Ecto neural progenitor cell (in vitro differentiated cells): Measurements from ENCODE around the gene SNX20.

ENCODE experiments used
- DNase-seq: peaks from one replicate; pipeline ENCODE4 v3.0.0-alpha.2; 2018; ENCODE audit warnings: low spot score

SNX20 gene

DNA sequence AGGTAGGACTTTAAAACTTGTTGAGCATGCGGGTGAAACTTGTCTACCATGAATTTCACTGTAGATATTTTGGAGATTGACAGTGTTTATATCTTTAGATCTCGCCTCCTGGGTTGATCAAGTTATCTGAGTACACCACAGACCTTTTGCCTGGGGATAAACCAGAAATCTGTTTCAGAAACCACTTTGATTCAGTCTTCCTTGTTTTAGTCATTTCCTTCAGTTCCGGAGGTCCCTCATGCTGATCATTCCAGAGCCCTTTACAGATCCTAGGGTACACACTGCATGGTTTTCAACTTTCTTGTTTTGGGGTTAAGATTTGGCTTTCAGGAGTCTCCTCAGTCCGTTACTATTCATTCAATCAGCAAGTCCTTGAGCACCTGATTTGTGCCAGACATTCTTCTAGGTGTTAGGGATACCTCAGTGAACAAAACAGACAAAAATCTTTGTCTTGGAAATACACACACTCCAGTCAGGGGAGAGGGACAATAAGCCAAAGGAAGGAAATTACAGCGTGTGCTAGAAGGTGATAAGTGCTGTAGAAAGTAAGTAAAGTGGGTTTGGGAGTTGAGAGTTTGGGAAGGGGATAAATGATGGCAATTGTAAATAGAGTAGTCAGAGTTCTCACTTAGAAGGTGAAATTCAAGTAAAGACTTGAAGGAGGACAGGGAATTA lies 24.5 kb upstream of the SNX20 start:
- DNase-seq, result no peak

DNA sequence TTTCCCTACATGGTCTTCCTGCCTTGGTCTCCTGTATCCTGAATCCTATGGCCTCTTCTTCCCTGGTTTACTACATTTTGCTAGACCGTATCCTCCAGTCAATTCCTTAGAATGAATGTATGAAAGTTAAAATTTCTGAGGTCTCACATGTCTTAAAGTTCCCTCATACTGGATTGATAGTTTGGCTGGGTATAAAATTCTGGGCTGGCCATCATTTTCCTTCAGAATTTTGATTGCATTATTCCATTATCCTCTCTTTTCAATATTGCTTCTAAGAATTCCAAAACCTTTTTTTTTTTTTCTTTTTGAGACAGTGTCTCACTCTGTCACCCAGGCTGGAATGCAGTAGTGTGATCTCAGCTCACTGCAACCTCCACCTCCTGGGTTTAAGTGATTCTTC lies 23.1 kb upstream of the SNX20 start:
- no peak for DNase-seq

DNA sequence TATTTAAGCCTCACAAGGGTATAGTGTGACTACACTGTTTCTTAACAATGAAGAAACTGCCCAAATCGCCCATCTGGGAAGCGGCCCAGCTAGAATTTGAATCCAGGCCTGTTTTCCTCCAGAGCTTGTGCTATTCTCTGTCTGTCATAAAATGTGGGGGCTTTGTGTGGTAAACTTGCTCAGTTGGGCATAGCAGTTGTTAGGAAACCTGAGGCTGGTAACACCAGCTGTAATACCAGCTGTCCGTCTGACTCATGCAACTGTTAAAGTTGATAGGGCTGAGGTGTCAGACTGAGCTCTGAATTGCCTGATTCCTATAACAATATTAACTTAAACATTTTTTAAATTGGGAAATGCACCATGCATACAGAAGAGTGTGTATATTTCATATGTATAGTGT lies 21.6 kb upstream of the SNX20 start:
- no peak for DNase-seq

DNA sequence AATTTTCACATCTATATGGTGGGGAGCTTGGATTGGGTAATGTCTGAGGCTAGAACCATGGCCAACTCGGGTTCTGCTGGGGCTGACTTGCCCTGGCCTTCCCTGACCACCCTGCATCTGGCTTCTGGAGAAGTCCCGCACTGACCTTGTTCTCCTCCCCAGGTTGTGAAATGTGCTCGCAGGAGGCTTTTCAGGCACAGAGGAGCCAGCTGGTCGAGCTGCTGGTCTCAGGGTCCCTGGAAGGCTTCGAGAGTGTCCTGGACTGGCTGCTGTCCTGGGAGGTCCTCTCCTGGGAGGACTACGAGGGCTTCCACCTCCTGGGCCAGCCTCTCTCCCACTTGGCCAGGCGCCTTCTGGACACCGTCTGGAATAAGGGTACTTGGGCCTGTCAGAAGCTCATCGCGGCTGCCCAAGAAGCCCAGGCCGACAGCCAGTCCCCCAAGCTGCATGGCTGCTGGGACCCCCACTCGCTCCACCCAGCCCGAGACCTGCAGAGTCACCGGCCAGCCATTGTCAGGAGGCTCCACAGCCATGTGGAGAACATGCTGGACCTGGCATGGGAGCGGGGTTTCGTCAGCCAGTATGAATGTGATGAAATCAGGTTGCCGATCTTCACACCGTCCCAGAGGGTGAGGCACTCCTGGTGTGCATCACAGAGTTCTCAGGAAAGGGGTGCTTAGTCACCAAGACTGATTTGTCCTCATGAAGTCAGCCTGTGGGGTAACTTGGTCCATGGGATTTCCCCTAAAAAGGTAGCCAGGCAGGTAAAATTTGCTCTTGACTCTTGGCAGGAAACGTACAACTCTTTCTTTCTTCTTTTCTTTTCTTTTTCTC lies 18.4 kb upstream of the SNX20 start:
- DNase-seq, result no peak

DNA sequence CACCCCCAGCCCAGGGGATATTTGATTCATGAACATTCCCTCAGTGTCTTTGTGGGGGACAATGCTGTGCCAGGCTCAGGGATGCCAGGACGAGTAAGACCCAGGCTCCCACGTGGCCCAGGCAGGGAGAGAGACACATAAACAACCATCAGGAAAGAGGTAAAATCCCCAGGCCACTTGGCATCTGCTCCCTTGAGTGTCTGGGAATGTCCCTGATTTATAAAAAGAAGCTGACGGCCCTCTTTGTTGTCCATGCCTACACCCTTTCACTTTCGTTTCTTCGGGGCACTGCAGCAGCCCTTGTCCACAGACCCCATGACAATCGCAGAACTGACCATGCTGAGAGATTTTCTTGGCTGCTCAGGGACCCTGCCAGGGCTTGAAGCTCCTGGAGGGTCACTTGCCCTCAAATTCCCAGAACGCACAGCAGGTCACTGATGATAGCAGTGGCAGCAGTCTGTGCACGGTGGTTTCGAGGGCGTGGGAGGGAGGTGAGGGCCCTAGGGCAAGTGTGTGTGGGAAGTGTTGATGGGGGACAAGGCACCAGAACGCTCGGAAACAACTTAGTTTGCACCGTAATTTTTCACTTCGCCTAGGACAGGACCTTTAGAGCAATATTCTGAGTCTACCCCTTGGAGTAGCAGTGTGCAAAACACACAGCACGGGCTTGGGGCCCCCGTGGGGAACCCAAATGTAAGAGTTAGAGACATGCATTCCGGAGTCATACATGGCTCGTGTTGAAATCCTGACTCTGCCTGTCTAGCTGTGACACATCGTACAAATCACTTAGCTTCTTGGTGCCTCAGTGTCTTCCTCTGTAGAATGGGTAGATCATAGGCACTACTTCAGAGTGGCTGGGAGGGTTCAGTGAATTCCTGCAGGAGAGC lies 17.0 kb upstream of the SNX20 start:
- no peak for DNase-seq

DNA sequence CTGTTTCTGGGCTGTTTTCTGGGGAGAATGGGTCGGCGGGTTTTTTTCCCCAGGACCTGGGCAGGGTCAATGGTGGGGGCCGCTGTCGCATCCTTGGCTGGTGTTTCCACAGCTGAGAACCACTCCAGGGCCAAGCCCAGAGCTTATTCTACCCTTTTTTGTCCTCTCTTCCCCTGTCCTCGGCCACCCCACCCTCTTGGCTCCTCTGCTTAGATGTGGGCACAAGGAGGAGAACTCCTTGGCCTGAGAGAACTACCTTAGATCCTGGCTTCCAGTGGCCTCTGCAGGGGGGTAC lies 16.3 kb upstream of the SNX20 start:
- DNase-seq, result no peak

DNA sequence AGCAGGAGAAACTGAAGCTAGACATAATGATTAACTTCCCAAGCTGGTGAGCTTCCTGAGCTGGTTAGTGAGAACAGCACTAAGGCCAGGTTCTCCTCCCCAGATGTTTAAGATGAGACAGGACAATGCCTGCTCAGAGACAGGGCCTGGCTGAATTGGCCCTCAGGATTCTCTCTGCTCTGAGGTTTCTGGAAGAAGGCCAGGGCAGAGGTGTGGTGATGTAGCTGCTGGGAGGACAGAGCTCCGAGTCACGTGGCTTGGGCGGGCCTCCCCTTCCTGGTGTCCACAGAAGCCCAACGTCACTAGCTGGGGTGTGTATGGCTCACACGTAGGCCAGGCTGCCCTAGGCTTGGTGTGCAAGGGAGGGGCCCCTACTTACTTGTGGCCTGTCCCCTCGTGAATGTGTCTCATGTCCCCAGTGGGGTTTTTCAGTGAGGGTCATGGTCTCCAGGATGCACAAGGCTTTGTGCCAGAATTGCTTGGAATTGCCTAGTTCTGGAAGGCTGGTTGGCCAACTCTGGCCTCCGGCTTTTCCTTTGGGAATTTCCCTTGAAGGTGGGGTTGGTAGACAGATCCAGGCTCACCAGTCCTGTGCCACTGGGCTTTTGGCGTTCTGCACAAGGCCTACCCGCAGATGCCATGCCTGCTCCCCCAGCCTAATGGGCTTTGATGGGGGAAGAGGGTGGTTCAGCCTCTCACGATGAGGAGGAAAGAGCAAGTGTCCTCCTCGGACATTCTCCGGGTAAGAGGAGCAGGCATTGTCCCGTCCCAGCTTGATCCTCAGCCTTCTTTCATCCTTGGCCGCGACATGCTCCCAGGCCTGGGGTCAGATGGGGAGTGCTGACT lies 15.7 kb upstream of the SNX20 start:
- no peak for DNase-seq

DNA sequence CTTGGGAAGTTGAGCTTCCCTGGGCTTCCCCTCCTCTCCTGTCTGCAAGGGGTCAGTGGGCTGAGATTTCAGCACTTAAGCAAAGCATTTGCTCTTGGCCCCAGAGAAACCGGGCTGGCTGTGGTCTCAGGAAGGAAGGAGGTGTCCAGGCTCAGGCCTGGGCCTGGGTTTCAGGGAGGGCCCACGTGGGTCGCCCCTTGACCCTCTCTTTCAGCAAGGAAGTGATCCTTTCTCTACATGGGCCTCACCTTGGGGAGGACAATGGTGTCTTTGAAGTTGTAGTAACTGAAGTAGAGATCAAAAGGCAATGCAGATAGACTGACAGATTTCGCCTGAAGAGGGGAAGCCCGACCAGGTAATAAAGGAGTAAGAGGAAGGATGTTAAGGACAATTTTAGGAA lies 15.0 kb upstream of the SNX20 start:
- DNase-seq, result no peak

DNA sequence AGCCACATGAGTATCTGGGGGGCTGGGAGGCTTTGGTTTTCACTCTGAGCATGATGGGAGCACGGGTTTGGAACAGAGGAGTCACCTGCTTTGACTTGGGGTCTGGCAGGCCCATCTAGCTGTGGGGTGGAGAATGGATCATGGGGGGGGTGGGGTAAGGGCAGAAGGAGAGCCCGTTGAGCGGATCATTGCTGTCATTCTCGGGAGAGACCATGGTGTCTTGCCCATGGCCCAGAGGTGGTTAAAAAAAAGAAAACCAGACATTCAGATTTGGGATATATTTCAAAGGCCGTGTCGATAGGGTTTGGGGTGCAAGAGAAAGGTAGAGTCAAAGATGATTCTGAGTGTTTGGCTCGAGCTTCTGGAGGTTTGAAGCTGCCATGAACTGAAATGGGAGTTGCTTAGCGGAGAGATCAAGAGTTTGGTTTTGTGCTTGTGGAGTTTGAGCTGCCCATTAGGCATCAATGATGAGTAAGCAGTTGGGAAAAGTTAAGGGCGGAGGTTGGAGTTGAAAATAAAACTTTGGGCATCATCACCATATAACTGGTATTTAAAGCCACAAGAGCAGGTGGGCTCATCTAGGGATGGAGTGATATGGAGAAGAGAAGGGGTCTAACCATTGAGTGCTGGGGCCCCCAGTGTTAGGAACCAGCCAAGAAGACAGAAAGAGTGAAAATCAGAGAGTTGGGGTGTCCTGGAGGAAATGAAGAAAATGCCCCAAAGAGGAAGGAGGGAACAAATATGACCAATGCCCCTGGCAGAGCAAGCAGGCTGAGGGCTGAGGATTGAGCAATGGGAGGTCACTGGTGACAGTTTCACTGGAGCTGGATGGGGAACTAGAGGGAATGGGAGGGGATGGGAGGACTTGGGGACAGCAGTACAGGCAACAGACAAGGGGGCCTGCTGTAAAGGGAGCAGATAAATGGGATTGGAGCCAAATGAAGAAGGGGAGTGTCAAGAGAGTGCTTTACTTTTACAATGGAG lies 14.2 kb upstream of the SNX20 start:
- no peak for DNase-seq

DNA sequence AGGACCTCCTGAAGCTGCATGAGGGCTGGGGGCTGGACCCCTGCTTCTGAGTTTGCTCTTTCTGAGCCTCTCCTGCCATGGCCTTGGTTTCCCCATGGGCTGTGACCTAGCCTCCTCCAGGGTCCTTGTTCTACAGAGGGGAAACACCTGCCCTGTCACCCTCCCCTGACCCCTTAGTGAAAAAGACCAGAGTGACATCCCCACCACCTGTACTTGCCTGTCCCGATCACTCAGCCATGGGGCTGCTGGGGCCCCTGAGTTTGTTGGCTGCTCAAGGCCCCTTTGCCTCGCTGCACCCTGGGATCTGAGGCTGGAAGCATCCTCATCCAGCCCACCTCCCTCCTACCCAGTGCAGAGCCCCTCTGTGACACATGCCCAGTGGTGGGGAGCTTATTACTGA lies 13.1 kb upstream of the SNX20 start:
- DNase-seq, result no peak

DNA sequence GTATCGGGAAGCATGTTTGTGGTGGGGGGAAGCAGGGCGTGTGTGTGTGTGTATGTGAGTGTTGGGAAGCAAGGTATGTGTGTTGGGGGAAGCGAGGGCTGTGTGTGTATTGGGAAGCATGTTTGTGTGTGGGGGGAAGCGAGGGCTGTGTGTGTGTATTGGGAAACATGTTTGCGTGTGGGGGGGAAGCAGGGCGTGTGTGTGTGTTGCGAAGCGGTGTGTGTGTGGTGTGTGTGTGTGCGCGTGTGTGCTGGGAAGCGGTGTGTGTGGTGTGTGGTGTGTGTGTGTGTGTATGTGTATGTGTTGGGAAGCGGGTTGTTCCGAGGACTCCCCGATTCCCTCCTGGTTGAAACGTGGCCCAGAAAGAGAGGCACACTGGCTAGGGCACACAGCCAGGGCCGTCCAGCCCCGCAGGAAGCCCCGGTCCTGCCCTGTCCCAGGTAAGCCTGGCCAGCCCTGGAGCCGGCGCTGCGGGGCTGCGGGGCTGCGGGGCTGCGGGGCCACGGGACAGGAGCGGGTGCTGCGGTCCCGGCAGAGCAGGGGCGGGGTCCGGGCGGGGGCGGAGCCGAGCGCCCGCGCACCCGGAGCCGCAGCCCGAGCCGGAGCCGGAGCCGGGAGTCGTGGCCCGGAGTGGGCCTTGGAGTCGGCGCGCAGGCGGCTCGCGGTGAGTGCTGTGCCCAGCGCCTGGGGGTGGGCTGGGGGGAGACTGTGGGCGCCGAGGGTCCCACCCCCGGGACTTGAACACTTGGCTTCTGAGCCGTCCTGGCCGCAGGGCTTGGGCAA lies 12.1 kb upstream of the SNX20 start, which contains the start of gene NOD2:
NOD2 (plus strand) TSS at position 608 of the 783 bp plus-strand sequence. CDS start 5,890 bp downstream, outside the sequence.
- DNase-seq, result no peak

DNA sequence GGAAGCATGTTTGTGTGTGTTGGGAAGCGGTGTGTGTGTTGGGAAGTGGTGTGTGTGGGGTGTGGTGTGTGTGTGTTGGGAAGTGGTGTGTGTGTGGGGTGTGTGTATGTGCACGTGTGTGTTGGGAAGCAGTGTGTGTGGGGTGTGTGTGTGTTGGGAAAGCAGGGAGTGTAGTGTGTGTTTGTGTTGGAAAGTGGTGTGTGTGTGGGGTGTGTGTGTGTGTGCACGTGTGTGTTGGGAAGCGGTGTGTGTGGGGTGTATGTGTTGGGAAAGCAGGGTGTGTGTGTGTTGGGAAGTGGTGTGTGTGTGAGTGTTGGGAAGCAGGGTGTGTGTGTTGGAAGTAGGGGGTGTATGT lies 11.5 kb upstream of the SNX20 start:
- DNase-seq, result no peak

DNA sequence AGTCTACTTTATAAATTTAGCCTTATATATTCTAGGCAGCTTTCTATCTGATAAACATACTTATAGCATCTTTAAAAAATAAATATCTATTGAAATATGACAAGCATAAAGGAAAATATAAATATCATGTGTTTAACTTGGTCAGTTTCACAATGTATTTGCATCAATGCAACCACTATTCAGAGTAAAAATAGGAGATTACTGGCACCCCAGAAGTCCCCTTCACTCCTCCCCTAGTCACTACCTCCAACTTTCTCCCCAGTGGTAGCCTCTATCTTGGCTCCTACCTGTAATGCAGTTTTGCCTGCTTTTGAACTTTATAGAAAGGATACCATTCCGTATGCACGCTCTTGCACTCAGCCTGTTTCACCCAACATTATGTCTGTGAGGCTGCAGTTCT lies 9.1 kb upstream of the SNX20 start:
- no peak for DNase-seq

DNA sequence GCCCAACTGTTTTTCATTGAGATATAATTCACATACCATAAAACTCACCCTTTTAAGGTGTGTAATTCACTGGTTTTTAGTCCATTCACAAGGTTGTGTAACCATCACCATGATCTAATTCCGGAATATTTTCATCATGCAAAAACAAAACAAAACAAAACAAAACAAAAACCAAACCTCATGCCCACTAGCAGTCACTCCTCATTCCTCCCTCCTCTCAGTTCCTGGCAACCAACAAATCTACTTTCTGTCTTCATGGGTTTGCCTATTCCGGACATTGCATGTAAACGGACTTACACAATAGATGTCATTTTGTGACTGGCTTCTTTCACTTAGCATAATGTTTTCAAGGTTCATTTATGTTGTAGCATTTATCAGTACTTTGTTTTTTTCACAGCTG lies 7.8 kb upstream of the SNX20 start:
- no peak for DNase-seq

DNA sequence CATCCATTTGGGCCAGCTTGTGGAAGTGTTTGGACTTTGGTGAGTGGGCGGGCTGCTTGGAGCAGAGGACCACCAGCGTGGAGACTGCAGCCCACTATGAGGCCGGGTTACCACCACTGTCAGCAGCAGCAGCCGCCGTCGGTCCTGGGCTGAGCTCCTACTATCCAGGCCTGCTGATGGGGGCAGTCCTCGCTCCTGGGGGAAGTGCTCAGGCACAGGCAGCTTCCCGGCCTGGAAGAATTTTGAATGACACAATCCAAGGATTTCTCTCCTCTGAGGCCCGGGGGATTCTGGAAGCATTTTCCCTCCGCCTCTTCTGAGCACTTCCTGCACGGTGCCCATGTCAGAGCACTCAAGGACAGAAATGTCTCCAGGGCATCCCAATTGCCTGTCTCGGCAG lies 7.0 kb upstream of the SNX20 start:
- no peak for DNase-seq

DNA sequence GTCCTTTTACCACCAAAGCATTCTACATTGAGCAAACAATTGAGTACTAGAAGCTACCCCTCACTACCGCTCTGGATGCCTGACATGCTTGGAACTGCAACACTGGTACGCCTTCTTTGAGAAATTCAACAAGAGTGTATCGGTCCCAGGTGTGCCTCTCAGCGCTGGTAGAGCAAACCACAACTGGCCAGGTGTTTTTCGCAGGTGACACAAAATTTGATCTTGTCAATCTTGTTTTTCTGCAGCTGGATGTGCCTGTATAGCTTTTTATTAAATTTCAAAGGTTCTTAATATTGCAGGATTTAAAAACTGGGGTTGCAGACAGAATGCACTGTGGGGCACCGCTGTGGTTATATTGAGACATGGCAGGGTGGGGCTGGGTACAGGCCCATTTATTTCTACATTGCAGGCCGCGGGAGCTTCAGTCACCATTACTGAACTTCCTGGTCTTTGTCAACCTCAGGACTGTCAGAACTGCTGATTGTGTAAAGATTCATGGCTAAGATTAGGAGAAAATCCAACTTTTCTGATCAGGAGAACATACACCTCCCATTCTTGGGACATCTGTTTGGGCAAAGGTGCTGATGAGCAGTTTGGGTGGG lies 4.5 kb upstream of the SNX20 start:
- no peak for DNase-seq

DNA sequence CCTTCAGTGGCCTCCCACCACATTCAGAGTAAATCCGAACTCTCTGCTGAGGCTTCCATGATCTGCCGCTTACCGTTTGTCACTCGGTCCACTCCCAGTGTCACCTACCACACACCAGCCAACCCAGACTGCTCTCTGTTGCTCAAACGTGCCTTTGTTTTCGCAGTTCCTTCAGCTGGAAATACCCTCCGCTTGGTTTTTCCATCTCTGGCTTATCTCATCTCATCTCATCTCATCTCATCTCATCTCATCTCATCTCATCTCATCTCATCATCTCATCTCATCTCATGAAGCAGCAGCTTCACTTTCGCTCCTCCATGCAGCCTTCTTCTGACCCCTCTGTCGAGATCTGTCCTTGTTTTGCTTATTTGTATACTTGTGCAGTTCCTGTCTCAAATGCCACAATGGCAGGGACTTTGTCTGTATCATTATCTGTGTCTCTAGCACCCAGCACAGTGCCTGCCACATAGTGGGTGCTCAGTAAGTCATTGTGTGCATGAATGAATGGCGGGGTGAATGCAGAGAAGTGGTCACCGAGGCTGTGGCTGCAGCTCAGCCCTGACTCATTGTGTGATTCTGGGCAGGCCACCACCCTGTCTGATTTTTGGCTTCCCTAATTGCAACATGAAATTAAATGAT lies 3.8 kb upstream of the SNX20 start:
- DNase-seq, result no peak

DNA sequence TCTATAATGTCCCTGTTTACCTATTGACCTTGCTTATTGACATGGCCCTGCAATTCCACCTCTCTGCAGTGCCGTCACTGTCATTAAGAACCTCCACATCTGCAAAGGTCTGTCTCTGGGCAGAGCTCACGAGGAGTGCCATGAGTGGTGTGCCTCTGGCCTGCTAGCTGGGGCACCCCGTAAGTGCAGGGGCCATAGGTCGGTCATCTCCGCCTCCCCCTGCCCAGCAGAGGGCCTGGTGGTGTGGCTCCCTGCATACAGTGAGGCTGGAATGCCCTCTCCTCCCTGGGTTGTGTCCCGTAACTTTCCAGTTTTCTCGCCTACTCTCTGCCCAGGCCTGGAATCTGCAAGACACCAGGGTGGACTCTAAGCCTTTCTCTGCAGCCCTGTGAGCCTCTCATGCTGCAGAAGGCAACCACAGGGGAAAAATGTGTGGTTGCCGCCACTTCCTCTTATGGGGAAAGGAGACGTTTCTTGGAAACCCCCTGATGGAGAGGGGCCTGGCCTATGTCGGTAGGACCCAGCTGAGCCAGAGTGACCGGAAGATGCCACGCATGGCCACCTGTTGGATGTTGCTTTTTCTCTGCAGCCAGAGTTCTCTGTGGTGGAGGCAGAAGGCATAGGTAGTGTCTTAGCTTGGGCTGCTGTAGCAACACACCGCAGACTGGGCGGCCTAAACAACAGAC lies 2.7 kb upstream of the SNX20 start:
- no peak for DNase-seq

DNA sequence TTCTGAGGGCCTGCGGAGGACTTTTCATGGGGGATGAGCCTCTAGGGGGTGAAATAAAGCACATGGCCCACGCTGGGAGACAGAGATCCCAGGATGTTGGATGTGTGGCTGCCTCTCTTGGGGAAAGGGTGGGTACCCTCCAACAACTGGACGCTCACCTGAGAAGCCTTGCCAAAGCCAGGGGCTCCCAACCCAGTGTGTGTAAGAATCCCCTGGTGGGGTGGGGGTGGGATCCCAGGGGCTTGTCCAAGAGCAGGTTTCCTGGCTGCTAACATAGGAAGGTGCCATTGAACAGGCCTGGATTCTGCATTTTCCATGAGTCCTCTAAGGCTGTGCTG lies 587 bp downstream of the SNX20 start:
- no peak for DNase-seq
